22Rv1 (cell line): ENCODE measurements around the gene TMEM135.

Source experiments
- H3K27ac ChIP-seq: fragments of 450-650 bp; 2 replicates; pipeline ENCODE4 v1.5.1; 2017
- CTCF ChIP-seq: fragments of 450-650 bp; IDR thresholded peaks from 2 replicates; pipeline ENCODE4 v1.5.1; 2017; ENCODE audit warnings: mild to moderate bottlenecking
- ZFX ChIP-seq: fragments of 450-650 bp; IDR thresholded peaks from 2 replicates; pipeline ENCODE4 v1.6.1; 2017; ENCODE audit warnings: antibody characterized with exemption, borderline replicate concordance

TMEM135 gene

GRCh38 chr11:87128372-87128771 is 90.6 kb downstream of the TMEM135 start:
- H3K27ac ChIP-seq: no peak overlapping the region
- TF ChIP-seq CTCF (no peak), ZFX (no peak)

- TF ChIP-seq ZFX: no peak
- TF ChIP-seq CTCF: no peak
These were observed 96.9 kb downstream of the TMEM135 start for GRCh38 chr11:87134524-87135106.

GRCh38 chr11:87136236-87136635 is 98.5 kb downstream of the TMEM135 start:
- no peak overlapping the region for H3K27ac ChIP-seq
- no peak for TF ChIP-seq CTCF
- TF ChIP-seq ZFX: no peak

More at GRCh38 chr11:87134524-87135106, 96.9 kb downstream of the TMEM135 start:
- H3K27ac ChIP-seq: no peak overlapping the region

- TF ChIP-seq CTCF (no peak), ZFX (no peak)
- H3K27ac ChIP-seq: no peak overlapping the region
These were observed 100.0 kb downstream of the TMEM135 start for GRCh38 chr11:87137711-87138110.

GRCh38 chr11:87139475-87139874 is 101.7 kb downstream of the TMEM135 start:
- TF ChIP-seq CTCF (no peak), ZFX (no peak)

GRCh38 chr11:87141322-87141721 is 103.6 kb downstream of the TMEM135 start:
- TF ChIP-seq CTCF (no peak), ZFX (no peak)
- H3K27ac ChIP-seq: no peak overlapping the region

More at GRCh38 chr11:87139475-87139874, 101.7 kb downstream of the TMEM135 start:
- no peak overlapping the region for H3K27ac ChIP-seq

- TF ChIP-seq ZFX (no peak), CTCF (no peak)
- no peak overlapping the region for H3K27ac ChIP-seq
These were observed 104.3 kb downstream of the TMEM135 start for GRCh38 chr11:87141980-87142514.
